ENCODE data around the gene SRSF5.

GRCh38 chr14:69756298-69756697 lies 10.6 kb upstream of the SRSF5 start:
- TF ChIP-seq CTCF (IDR thresholded peaks at IDR 0.05) (no peak), ZNF423 (CRISPR knock-in tag; IDR thresholded peaks at IDR 0.05) (no peak), ZNF138 (CRISPR knock-in tag; conservative IDR thresholded peaks at IDR 0.05) (no peak), FOXP1 (CRISPR knock-in tag; IDR thresholded peaks at IDR 0.05; ENCODE audit: borderline replicate concordance) (no peak), ZBTB43 (CRISPR knock-in tag; IDR thresholded peaks at IDR 0.05) (no peak), ZNF232 (CRISPR knock-in tag; IDR thresholded peaks at IDR 0.05) (no peak), ATF2 (CRISPR knock-in tag; IDR thresholded peaks at IDR 0.05; ENCODE audit: borderline replicate concordance, low read depth) (no peak), SP1 (CRISPR knock-in tag; conservative IDR thresholded peaks at IDR 0.05) (no peak), PREB (CRISPR knock-in tag; IDR thresholded peaks at IDR 0.05; ENCODE audit: borderline replicate concordance) (no peak), SOX15 (CRISPR knock-in tag; IDR thresholded peaks at IDR 0.05) (no peak), ETV6 (CRISPR knock-in tag; IDR thresholded peaks at IDR 0.05) (no peak), HMGXB4 (CRISPR knock-in tag; IDR thresholded peaks at IDR 0.05) (no peak), ELF4 (CRISPR knock-in tag; IDR thresholded peaks at IDR 0.05; ENCODE audit: low read depth) (no peak)
